CMK (cell line): ENCODE data around the gene STK38L.

Experiments used
- DNase-seq: peaks from one replicate; pipeline ENCODE4 v3.0.0-alpha.2; 2010; ENCODE audit warnings: low read depth

STK38L gene

DNA sequence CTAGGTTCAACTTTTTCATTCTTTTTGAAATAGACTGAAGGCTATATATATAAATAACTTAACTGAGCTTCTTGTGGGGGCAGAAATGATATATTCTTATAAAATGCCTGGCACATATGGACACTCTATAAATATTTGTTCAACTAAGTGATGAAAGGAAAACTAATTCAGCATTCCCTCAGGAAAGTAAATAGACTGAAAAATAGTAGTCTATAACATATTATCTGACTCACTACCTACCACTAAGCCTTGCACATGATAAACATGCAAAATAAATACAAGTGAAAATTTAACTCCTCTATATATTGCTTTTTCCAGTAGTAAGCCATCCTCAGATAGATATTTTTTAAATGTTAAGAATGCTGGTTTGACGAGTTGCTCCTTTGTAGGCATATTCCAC, 72.9 kb downstream of the STK38L start:
- no peak for DNase-seq

DNA sequence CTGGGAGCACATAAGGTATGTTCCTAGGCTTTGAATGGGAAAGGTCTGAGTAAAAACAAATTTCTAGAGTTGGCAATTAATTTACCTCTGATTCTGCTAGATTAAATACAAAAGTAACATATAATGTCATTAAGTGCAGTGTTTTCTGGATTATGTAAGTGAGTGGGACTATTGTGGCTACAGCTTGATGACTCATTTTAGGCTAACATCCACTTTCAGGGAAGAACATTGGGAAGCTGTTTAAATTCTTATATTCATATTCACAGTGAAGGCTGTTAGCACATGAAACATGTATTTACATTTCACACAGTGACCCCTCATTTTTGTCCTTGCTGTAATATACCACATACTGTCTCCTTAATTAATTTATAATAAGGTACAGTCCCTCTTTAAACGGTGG, 75.3 kb downstream of the STK38L start:
- DNase-seq, result no peak

DNA sequence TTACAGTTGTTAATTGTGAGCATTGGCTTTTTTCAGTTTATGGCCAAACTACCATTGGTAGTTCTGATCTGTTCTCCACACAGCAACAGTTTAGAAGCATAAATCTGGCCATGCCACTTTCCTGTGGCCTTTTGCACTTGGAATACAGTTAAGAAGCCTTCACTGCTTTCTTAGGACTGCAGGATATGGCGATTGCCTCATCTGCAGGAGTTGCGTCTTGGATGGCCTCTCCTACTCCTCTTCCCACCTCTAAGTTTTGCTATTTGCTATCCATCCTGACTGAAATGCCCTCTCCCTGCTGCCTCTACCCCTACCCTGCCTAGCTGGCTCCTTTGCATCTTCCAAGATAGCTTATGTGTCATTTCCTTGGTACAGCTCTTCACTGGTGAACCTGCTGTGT, 75.8 kb downstream of the STK38L start:
- no peak for DNase-seq

DNA sequence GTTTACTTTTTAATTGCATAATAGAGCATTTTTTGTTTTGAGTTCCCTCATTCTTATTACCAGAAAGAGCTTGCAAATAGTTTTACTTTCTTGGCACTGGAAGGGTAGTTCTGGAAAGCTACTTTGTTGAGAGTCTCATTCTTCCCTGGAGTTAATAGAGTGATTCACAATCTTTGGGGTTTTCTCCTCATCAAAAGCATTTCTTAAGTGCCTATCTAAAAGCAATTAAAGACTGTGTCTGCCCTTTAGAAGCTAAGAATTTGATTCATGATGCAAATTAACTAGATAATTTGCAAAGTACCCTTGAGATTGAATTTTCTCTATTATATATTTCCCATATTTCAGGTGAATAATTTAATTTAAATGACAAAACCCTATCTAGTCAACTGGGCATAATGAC, 80.4 kb downstream of the STK38L start:
- DNase-seq, result no peak

DNA sequence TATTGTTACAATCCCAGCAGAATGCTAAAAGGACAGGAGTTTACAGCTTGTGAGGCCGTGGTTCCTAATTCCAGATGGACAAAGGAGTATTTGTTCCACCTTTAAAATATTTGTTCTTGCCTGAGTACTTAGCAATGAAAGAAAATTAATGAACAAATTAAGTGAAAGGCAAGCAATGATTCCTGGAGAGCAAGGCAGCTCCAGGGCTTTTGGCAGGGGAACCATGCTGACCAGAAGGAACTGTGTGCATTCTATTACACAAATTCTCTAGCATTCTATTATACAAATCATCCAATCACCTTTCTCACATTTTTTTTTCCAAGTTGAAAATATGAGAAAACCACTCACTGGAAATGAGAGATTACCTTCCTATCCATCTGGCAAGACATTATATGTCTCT, 86.8 kb downstream of the STK38L start:
- no peak for DNase-seq

DNA sequence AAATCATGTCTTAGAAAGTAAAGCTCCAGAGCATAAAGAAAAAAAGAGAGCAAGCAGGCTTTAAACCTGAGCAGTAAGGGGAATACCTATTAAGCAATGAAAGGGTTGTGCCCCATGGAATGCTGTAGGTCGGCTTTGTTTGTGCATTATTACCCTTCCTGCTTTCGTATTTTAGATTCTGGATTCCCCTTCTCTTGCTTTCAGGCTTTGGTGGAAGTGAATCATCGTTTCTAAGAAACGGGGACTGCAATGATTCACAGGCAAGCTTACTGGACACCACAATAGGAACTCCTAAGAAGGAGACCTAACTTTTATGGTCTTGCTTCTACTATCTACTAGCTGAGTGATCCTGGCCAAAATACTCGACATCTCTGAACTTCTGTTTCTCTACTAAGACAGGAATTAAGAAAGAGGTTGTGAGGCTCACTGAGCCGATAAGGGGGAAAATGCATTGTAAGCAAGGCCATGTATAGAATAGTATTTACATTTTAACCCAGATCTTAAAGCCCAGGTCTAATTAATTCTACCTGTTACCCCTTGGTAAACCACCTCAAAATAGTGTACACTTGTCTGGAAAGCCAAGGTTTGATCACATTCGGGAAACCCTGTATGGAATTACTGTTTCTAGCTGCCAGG, 87.3 kb downstream of the STK38L start:
- peak; percentile 37 for DNase-seq

DNA sequence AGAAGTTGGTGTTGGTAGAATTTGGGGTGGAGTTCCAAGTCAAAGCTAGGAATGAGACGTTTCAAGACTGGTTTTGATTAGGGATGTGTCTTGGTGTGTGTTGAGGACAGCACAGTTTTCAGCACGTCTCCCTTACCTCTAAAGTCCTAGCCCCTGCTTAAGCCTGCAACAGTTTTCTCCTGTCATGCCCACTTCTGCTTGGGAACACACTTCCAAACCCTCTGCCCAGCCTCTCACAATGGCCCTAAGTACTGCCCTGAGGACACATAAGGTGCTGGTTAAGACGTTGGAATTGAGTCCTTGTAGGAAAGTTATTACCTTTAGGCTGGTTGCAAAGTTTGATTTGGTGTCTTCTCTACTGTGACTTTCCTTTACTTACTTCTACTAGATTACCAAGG, 87.8 kb downstream of the STK38L start:
- DNase-seq, result no peak

DNA sequence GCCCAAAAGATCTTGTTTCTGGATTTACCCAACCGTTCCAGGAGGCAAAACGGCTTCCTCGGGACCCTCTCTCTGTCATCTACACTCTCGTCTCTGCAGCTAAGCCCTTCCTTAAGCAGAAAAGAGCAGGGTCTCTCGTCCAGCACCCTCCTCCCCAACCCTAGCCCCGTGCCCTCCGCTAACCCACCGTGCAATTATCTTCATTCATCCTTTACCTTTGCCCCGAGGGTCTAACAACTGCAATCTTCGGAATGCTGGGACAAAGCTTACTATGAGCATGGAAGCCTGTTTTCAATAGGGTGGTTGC, 88.3 kb downstream of the STK38L start:
- no peak for DNase-seq

DNA sequence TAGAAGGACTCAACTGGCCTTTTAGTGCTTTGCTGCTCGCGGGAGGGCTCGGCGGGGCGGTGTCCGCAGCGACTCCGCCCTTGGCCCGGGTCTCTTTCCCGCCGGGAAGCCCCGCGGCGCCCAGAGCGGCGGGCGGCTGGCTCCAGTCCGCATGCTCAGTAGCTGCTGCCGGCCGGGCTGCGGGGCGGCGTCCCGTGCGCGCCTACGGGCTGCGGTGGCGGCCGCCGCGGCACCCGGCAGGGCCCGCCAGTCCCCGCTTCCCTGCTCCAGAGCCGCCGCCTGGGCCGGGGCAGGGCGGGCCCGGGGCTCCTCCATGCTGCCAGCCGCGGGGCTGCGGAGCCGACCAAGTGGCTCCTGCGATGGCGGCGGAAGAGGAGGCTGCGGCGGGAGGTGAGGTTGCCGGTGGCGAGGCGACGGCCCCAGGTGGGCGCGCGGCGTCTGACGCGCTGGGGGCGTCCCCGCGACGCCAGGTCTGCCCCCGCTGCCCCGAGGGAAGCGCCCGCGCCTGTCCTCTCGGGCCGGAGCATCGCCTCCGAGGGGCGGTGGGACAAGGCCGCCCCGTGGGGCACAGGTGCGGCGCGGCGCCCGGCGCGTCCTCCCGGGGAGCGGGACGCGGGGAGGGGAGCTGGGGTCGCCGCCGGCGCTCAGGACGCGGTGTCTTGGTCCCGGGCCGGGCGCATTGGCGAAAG, 88.8 kb downstream of the STK38L start, which contains the start of gene BMAL2:
TSS of gene BMAL2 (plus strand) at position 123 of the 689 bp plus-strand sequence. CDS start at position 360, 237 bp downstream.
- DNase-seq, result no peak

DNA sequence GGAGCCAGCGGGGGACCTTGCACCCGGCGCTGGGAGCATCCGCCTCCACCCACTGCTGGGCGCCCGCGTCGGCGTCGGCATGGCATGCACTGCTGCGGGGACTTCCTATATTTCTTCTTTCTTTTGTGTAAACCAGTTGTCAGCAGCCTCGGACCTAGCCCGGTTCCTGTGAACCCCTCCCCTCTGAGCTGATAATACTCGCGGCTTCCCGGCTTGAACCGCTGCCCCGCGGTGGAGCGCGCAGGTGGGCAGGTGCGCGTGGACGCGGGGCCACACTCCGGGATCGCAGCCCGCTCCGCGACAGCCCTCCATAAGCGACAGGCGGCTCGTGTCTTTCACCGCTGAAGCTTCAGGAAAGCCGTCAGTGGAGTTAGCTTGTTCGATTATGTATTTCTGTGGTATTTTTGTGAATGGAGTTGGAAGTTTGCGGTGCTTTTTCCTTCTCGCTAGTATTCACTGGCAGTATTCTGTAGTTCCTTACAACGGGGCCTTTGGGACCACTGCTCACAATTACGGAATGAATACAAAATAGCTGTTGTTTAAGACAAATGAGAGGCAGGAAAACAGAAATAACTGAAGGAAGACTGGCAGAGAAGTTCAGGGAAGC, 89.4 kb downstream of the STK38L start:
- no peak for DNase-seq

DNA sequence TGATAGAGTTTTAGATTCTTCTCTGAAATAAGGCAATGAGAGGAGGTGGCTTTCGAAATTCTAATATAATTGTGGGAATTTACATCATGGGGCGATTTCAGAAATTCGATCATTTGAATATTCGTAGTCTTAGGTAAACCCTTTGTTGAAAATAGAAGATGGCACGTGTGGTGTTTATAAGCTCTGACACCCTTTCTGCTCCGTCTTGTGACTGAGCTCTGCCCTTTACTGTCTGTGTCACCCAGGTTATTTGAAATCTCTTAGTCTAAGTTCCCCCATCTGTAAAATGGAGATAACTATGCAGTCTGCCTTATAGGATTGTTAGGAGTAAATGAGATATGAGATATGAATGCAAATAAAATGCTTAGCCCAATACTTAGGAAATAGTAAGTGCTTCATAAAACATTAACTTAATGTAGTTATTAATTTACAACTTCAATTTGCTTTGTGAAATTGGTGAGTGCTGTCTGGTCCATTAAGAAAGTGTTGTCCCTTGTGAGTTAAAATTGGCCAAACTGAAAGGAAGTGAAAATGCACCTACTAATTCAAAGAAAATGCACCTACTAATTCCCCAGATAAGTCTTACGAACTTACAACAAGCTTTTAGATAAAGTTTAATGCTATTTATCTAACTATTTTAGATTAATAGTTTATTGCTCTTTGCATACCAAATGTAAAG, 90.1 kb downstream of the STK38L start:
- DNase-seq, result no peak

DNA sequence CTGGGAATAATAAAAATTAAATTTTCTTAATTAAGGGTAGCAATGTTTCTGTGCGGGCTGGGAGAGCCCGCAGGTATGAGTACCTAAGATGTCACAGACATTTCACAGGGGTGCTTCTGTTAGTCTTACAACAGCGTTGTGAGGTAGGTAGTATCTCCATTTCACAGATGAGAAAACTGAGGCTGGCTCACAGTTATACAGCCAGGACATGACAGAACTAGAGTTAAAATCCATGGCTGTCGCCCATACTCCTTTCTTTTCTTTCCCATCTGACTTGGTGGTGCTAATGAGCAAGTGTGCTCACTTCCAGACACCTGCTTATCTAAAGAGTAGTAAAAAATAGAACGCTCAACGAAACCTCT, 90.6 kb downstream of the STK38L start:
- no peak for DNase-seq

DNA sequence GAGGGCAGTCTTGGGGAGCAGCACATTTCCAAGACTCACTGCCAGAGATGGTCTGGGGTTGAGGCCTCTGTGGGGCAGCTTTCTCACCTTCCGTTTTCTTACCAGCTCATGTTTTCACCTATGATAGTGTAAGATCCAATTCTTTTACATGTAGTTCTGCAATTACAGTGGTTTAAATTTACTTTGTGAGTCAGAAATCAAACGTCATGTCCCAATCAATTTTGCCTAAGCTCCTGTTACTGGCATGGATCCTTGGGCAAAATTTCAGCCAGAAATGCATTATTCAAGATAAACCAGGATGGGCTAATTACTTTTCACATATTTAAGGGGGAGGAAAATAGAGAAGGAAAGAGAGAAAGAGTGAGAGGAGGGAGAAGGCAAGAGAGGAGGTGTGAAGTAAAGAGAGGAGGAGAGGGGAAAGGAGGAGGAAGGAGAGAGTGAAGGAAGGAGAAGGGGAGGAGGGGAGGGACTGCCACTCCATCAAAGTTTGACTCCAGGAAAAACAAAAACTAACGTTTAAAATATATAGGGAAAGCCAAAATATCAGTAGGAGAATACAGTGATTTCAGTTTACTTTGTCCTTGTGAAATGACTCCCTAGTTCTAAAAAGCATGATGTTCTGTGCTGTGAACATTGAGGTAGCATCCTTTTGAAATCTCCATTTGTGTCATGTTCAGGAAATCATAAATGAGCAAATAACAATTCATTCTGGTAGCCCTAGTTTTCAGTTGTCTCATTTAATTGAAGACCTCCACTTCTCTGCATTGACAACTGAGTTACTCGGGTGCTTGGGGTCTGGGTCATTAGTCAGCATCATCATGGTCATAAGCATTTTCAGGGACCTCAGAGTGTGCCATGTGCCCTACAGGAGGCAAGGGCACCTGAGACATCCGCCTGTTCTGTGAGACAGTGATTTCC, 91.5 kb downstream of the STK38L start:
- DNase-seq, result no peak

DNA sequence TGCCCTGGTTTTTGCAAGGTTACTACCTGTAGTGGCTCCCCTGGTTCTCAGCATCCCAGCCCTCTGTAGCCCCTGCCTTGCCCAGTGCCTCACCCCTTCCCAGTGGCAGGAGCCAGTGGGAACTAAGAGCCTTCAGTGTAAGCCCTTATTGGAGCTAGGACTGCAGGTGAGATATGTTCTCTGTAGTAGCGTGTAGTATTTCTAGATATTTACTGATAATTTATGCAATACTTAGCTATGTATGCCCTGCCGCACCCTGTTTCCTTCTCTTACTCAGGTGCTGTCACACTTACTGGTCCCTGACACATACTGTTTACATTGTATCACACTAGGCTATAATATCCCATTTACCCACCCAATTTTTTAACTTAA, 92.2 kb downstream of the STK38L start:
- DNase-seq, result no peak

DNA sequence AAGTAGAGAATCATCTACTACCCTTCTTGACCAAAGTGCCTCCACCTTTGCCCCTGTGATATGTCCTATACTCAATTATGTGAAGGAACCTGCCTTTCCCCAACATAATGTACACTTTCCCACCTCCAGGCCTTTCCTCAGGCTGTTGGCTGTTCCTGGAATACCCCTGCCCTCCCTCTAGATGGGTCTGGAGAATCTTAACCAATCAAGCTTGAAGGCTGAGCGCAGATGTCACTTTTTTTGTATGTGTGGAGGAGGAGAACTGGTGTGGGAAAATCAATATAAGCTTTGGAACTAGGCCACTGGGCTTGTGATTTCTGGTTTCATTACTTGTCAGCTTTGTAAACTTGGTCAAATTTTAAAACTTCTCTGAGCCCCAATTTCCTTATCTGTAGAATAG, 93.3 kb downstream of the STK38L start:
- no peak for DNase-seq

DNA sequence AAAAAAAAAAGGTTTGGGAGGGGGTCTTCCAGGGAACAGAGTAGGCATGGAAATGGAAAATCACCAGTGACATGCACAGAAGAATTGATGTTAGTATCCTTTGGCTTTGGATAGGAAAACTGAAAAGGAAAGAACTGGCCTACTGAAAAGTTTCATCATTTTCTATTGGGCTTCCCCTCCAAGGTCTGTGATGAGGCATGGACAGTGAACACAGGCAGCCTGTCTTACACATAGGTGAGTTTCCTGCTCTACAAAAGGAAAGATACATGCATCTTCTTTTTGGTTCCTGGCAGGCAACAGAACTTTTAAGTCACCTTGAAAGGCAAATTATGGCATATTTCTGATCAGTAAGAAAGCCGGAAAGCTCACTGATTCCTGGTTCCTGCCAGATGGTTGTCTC, 94.4 kb downstream of the STK38L start:
- no peak for DNase-seq

DNA sequence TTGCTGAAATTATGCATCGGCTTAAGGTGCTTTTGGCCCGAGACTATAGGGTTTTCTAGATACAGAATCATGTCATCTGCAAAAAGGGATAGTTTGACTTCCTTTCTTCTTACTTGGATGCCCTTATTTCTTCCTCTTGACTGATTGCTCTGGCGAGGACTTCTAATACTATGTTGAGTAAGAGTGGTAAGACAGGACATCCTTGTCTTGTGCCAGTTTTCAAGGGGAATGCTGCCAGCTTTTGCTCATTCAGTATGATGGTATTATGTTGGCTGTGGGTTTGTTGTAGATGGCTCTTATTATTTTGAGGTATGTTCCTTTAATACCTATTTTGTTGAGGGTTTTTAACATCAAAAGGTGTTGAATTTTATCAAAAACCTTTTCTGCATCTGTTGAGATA, 96.9 kb downstream of the STK38L start:
- DNase-seq, result no peak

DNA sequence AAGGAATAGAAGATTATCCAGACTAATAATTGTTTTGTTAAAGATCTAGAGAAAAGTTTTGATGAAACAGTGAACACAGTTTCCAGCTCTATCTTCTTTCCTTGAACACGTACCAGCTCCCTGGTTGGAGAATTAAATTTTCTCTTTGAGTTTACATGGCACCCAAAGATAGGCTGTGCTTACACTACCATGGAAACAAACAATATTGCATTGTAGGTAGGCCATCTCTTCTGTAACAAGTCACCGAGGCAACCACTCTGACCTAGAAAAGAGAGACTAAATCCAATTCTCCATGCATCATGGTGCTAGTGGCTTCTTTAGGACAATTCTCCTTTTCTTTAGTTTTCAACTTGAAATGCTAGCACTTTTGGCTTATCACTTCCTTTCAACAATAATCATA, 98.5 kb downstream of the STK38L start:
- no peak for DNase-seq

DNA sequence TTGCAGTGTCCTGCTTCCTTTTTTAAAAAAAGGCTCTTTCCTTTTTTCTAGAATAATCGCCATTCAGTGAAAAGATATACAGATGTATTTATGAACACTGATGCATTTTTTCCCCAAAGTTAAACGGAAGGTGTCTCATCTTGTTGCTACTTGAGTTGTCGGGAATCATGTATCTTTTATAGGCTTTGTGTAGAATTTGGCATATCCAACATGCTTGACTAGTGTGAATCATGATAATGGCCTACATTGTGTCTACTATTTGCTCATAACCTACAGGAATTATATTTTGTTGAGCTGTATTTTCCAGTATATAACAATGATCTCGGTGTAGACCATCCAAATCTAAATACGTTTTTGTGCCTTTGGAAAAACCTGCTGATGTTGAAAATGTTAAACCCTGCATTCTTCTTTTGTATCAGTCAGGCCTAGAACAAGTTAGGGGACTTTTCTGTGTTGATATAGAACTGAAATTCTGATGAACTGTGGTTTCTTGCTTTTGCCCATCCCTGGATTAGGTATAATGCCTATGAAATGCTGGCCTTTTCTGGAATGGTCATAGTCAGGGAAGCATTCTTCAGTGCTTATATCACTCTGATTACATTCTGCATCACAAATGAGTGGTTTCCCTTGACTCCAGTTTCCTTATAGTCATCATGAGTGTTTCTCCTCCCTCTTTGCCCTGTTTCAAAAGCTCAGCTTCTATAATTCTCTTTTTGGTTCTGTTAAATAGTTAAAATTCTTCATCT, 99.3 kb downstream of the STK38L start:
- no peak for DNase-seq

DNA sequence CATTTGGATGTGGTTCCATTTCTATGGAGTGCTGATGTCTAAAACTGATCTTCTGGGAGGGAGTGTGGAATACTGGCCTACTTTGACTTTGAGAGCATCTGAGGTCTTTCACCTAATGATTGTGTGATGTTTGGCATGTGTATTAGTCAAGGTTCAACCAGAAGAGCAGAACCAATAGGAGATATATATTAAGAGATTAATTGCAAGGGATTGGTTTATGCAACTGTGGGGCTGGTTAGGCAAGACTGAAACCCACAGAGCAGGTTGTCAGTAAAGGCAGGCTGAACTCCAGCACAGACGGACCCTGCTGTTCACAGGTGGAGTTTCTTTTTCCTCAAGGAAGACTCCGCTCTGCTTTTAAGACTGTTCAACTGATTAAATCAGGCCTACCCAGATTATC, 100.2 kb downstream of the STK38L start:
- DNase-seq, result no peak

DNA sequence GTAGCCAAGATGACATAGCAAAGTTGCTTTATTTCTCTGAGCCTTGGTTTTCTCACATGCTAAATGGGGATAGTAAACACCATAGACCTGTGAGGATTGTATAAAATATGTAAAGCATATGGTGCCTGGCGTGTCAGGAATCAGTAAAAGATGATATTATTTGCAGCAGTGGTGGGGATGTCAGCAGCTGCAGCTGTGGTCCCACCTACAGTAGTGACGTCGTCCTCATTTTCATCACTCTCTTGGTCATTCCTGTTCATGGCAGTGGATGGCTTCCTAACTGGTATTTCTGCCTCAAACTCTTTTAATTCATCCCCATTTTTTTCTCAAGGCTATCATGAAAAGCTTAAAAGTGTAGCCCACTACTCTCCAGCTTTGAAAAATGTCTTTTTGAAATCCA, 100.7 kb downstream of the STK38L start:
- DNase-seq, result no peak

DNA sequence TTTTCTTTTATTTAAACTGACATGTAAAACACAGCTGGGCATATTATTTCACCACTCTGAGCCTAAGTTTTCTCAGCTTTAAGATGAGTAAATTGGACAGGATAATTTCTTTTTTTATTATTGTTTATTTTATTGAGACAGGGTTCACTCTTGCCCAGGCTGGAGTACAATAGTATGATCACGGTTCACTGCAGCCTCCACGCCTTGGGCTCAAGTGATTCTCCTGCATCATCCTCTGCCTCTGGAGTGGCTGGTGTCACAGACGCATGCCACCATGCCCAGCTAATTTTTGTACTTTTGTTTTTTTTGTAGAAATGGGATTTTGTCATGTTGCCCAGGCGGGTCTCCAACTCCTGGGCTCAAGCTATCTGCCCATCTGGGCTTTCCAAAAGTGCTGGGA, 101.3 kb downstream of the STK38L start:
- DNase-seq, result no peak
